Measurements from ENCODE around the gene EPB41L2. TPM values are rescaled to one million over a fixed set of nuclear protein-coding genes. Genes with fewer than 3 reads are reported as not detected.

EPB41L2 gene
- total RNA-seq, 6 donors from 2014 or later = 68.7 to 201 (median 98.2) TPM

- Histone ChIP-seq H3K27ac (no peak overlapping the region), H3K9me3 (no peaks in the 10 kb centered on the region), H3K27me3 (no peaks in the 10 kb centered on the region), H3K36me3 (no peaks in the 10 kb centered on the region), H3K4me1 (no peaks in the 10 kb centered on the region), H3K4me3 (no peak overlapping the region)
- 75 to 80% methylated on average over 2 of the region's 2 CpGs for WGBS, 2 donors
- peak in 1 of 2 donors; percentile 41 for ATAC-seq (ENCODE audit: low FRiP score in 2 of 2)
- TF ChIP-seq, protein P1, sequence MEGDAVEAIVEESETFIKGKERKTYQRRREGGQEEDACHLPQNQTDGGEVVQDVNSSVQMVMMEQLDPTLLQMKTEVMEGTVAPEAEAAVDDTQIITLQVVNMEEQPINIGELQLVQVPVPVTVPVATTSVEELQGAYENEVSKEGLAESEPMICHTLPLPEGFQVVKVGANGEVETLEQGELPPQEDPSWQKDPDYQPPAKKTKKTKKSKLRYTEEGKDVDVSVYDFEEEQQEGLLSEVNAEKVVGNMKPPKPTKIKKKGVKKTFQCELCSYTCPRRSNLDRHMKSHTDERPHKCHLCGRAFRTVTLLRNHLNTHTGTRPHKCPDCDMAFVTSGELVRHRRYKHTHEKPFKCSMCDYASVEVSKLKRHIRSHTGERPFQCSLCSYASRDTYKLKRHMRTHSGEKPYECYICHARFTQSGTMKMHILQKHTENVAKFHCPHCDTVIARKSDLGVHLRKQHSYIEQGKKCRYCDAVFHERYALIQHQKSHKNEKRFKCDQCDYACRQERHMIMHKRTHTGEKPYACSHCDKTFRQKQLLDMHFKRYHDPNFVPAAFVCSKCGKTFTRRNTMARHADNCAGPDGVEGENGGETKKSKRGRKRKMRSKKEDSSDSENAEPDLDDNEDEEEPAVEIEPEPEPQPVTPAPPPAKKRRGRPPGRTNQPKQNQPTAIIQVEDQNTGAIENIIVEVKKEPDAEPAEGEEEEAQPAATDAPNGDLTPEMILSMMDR (IDR thresholded peaks at IDR 0.05) = no peak
- TF ChIP-seq POLR2AphosphoS5 (IDR thresholded peaks at IDR 0.05) (no peak), POLR2A (IDR thresholded peaks at IDR 0.05) (no peak), EP300 (IDR thresholded peaks at IDR 0.05) (no peak)
- no peak for DNase-seq
These were observed 156.2 kb downstream of the EPB41L2 start for GRCh38 chr6:130906736-130907381.

- DNase-seq (no peak), ATAC-seq (ENCODE audit: low FRiP score in 2 of 2) (no peak)
- H3K4me1 ChIP-seq = peaks cover 0 to 4% (median 0%) of the 10 kb centered on the region in 4 donors
- H3K4me3 ChIP-seq = no peak overlapping the region
- peaks cover 0 to 19% (median 0%) of the 10 kb centered on the region in 4 donors for H3K36me3 ChIP-seq
- no peaks in the 10 kb centered on the region for H3K9me3 ChIP-seq
- no peaks in the 10 kb centered on the region for H3K27me3 ChIP-seq
- no peak overlapping the region for H3K27ac ChIP-seq
- TF ChIP-seq EP300 (IDR thresholded peaks at IDR 0.05) (no peak), POLR2AphosphoS5 (IDR thresholded peaks at IDR 0.05) (no peak), POLR2A (IDR thresholded peaks at IDR 0.05) (no peak)
- TF ChIP-seq, protein P1 (IDR thresholded peaks at IDR 0.05) = no peak
These were observed 159.4 kb downstream of the EPB41L2 start for GRCh38 chr6:130903602-130904001.

GRCh38 chr6:130903007-130903406 lies 160.0 kb downstream of the EPB41L2 start:
- no peaks in the 10 kb centered on the region for H3K9me3 ChIP-seq
- 85 to 93% methylated on average over 1 of the region's 1 CpG for WGBS, 2 donors
- TF ChIP-seq POLR2AphosphoS5 (IDR thresholded peaks at IDR 0.05) = no peak
- no peak for TF ChIP-seq POLR2A (IDR thresholded peaks at IDR 0.05)
- no peak for TF ChIP-seq EP300 (IDR thresholded peaks at IDR 0.05)
- TF ChIP-seq, protein P1 (IDR thresholded peaks at IDR 0.05) = no peak
- no peak for ATAC-seq (ENCODE audit: low FRiP score in 2 of 2)
- peaks cover 0 to 24% (median 0%) of the 10 kb centered on the region in 4 donors for H3K36me3 ChIP-seq
- H3K4me1 ChIP-seq = peaks cover 0 to 4% (median 0%) of the 10 kb centered on the region in 4 donors
- H3K27me3 ChIP-seq = no peaks in the 10 kb centered on the region
- DNase-seq = no peak
- no peak overlapping the region for H3K4me3 ChIP-seq
- no peak overlapping the region for H3K27ac ChIP-seq

- Histone ChIP-seq H3K4me1 (peaks cover 0 to 4% (median 0%) of the 10 kb centered on the region in 4 donors), H3K27ac (no peak overlapping the region), H3K27me3 (no peaks in the 10 kb centered on the region), H3K9me3 (no peaks in the 10 kb centered on the region), H3K4me3 (no peak overlapping the region), H3K36me3 (peaks cover 0 to 24% (median 0%) of the 10 kb centered on the region in 4 donors)
- ATAC-seq (ENCODE audit: low FRiP score in 2 of 2) (peak in 1 of 2 donors; percentile 47), DNase-seq (no peak)
- WGBS, 2 donors = 80 to 89% methylated on average over 3 of the region's 3 CpGs
- TF ChIP-seq POLR2AphosphoS5 (IDR thresholded peaks at IDR 0.05) (no peak), POLR2A (IDR thresholded peaks at IDR 0.05) (no peak), EP300 (IDR thresholded peaks at IDR 0.05) (no peak)
- TF ChIP-seq, protein P1 (IDR thresholded peaks at IDR 0.05) = no peak
These were observed 162.1 kb downstream of the EPB41L2 start for GRCh38 chr6:130900913-130901312.

DNA sequence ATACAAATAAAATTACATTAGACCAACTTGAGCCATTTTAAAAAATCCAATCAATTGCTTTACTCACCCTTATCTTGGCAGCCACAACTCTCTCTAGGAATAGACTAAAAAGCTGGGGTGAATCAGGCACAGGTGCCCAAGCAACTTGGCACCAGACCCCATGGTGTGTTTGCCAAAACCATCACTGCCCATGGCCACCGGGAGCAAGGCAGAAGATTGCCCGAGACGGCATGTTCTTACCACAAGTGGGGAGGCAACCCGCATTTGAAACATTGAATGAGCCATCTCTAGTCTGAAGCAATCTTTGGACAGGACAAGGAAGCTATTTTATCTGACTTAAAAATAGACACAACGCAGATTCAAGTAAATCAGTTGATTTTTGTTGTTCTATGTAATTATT lies 166.8 kb downstream of the EPB41L2 start:
- H3K36me3 ChIP-seq = peaks cover 0 to 51% (median 2%) of the 10 kb centered on the region in 4 donors

More for the DNA sequence above, 166.8 kb downstream of the EPB41L2 start:
- Histone ChIP-seq H3K4me1 (peaks cover 0 to 3% (median 0%) of the 10 kb centered on the region in 4 donors), H3K9me3 (no peaks in the 10 kb centered on the region), H3K27me3 (no peaks in the 10 kb centered on the region), H3K4me3 (no peak overlapping the region), H3K27ac (no peak overlapping the region)
- DNase-seq (no peak), ATAC-seq (ENCODE audit: low FRiP score in 2 of 2) (no peak)
- 83 to 93% methylated on average over 5 of the region's 5 CpGs for WGBS, 2 donors
- no peak for TF ChIP-seq EP300 (IDR thresholded peaks at IDR 0.05)
- no peak for TF ChIP-seq POLR2AphosphoS5 (IDR thresholded peaks at IDR 0.05)
- TF ChIP-seq, protein P1 (IDR thresholded peaks at IDR 0.05) = no peak
- TF ChIP-seq POLR2A (IDR thresholded peaks at IDR 0.05) = no peak

All from upper lobe of left lung (tissue), 6 donors.